ENCODE results near the gene CNP.

The CNP gene

GRCh38 chr17:41972571-41973407 lies 6.2 kb downstream of the CNP start:
- POLR2A ChIA-PET (ENCODE audit: low non-redundant PET): no interaction called here
- CTCF ChIA-PET: interaction anchor here (0.6 to 1.5 kb wide), 2 partner anchors 10 to 27 kb away, joined by 3 read pairs; no protein-coding TSS in a partner anchor
- no peak for DNase-seq (ENCODE audit: low spot score)
- TF ChIP-seq CTCF (conservative IDR thresholded peaks at IDR 0.05; ENCODE audit: low read depth): no peak
- peak overlapping the region; percentile 56 for H3K27ac ChIP-seq

GRCh38 chr17:41973408-41973811 lies 6.8 kb downstream of the CNP start:
- peak overlapping the region; percentile 56 for H3K27ac ChIP-seq

GRCh38 chr17:41974031-41974430 lies 7.4 kb downstream of the CNP start:
- POLR2A ChIA-PET (ENCODE audit: low non-redundant PET): interaction anchor here (0.7 kb wide), 1 partner anchor 17 kb away, joined by 7 read pairs; no protein-coding TSS in a partner anchor

More at GRCh38 chr17:41973408-41973811, 6.8 kb downstream of the CNP start:
- CTCF ChIA-PET: interaction anchor here (0.6 kb wide), 1 partner anchor 27 kb away, joined by 3 read pairs; no protein-coding TSS in a partner anchor
- TF ChIP-seq CTCF (conservative IDR thresholded peaks at IDR 0.05; ENCODE audit: low read depth): no peak
- no peak for DNase-seq (ENCODE audit: low spot score)
- POLR2A ChIA-PET (ENCODE audit: low non-redundant PET): no interaction called here

GRCh38 chr17:41974658-41975057 lies 8.1 kb downstream of the CNP start:
- CTCF ChIA-PET: no interaction called here
- no peak for TF ChIP-seq CTCF (conservative IDR thresholded peaks at IDR 0.05; ENCODE audit: low read depth)
- H3K27ac ChIP-seq: peak overlapping the region; percentile 56
- POLR2A ChIA-PET (ENCODE audit: low non-redundant PET): interaction anchor here (0.6 kb wide), 1 partner anchor 56 kb away, joined by 5 read pairs; no protein-coding TSS in a partner anchor
- no peak for DNase-seq (ENCODE audit: low spot score)

More at GRCh38 chr17:41974031-41974430, 7.4 kb downstream of the CNP start:
- CTCF ChIA-PET: no interaction called here
- DNase-seq (ENCODE audit: low spot score): no peak
- H3K27ac ChIP-seq: peak overlapping the region; percentile 56
- no peak for TF ChIP-seq CTCF (conservative IDR thresholded peaks at IDR 0.05; ENCODE audit: low read depth)

GRCh38 chr17:41975099-41976083 lies 8.8 kb downstream of the CNP start:
- POLR2A ChIA-PET (ENCODE audit: low non-redundant PET): interaction anchor here (0.6 to 0.8 kb wide), 2 partner anchors 8 to 57 kb away, joined by 3 to 5 read pairs; no protein-coding TSS in a partner anchor
- no peak for DNase-seq (ENCODE audit: low spot score)
- CTCF ChIA-PET: interaction anchor here (0.6 kb wide), 2 partner anchors 721 to 1348 kb away, joined by 6 read pairs; no protein-coding TSS in a partner anchor
- TF ChIP-seq CTCF (conservative IDR thresholded peaks at IDR 0.05; ENCODE audit: low read depth): no peak
- H3K27ac ChIP-seq: peak overlapping the region; percentile 56

All from RWPE1 (cell line).